HepG2 (cell line): ENCODE measurements around the gene TMEM164. TPM values are rescaled to one million over a fixed set of nuclear protein-coding genes. Genes with fewer than 3 reads are reported as not detected.

Source experiments
- ATAC-seq: fragments of 200-7000 bp; cut with Tn5 transposase; 3 replicates; pipeline ENCODE4 v1.9.1; 2020; ENCODE audit warnings: mild to moderate bottlenecking, moderate library complexity
- BruUV-seq: library from RNA; stranded (reverse); fragments of 400-500 nt; replicated peaks from 2 replicates; lab custom pipeline; 2021; lab: Mats Ljungman, UMichigan
- CTCF ChIA-PET: fragments of 300-600 bp; formaldehyde crosslinking; extraction: SDS; loops from one replicate; lab custom pipeline; 2021; ENCODE audit warnings: low total read pairs, inconsistent platforms, low intra/inter-chr PET ratio; lab: Yijun Ruan, JAX
- POLR2A ChIA-PET: fragments of 350-600 bp; sonication (Branson Sonifier 250); formaldehyde crosslinking; loops from one replicate; lab custom pipeline; 2020; ENCODE audit warnings: antibody characterized with exemption, inconsistent platforms; lab: Yijun Ruan, JAX
- DNase-seq: peaks from one replicate; pipeline ENCODE4 v3.0.0-alpha.2; 2015; ENCODE audit warnings: low spot score
- FAIRE-seq: peaks from 3 replicates; lab custom pipeline; 2011; peaks lifted over from hg19 to GRCh38; lab: Jason Lieb, UNC
- H2AFZ ChIP-seq: one replicate; pipeline ENCODE4 v1.6.1; 2011; ENCODE audit warnings: low read length, inconsistent platforms
- H3K27ac ChIP-seq: fragments of 300-600 bp; 3 replicates; pipeline ENCODE4 v1.8.0; 2011; ENCODE audit warnings: mixed run types, mild to moderate bottlenecking, mixed read lengths, low read length, inconsistent platforms; ENCODE audit not compliant: insufficient read depth; ENCODE audit errors: extremely low read length
- H3K27me3 ChIP-seq, 2 experiments: fragments of 200-600 bp in 1 of 2; 2 replicates in 1 of 2; 3 replicates in 1 of 2; pipeline versions ENCODE4 v1.6.0 to v1.8.0; 2011; ENCODE audit warnings: low read length in 2 of 2, mild to moderate bottlenecking in 2 of 2, moderate library complexity in 2 of 2, inconsistent platforms in 1 of 2; ENCODE audit not compliant: insufficient read depth in 2 of 2, control insufficient read depth in 1 of 2
- H3K36me3 ChIP-seq, 2 experiments: fragments of 200-600 bp in 1 of 2; replicated peaks in 1 of 2; 2 replicates in 1 of 2; 3 replicates in 1 of 2; pipeline versions ENCODE4 v1.5.1 to v1.8.0; 2011; ENCODE audit warnings: low read length in 2 of 2, inconsistent platforms in 1 of 2; ENCODE audit not compliant: insufficient read depth in 2 of 2, control insufficient read depth in 1 of 2
- H3K4me1 ChIP-seq: 2 replicates; pipeline ENCODE4 v1.5.1; 2012; ENCODE audit warnings: low read length, inconsistent platforms; ENCODE audit not compliant: insufficient read depth
- H3K4me2 ChIP-seq: 2 replicates; pipeline ENCODE4 v1.6.0; 2011; ENCODE audit warnings: low read depth, low read length, inconsistent platforms
- H3K4me3 ChIP-seq, 3 experiments: fragments of 200-600 bp in 1 of 3; sonication (generic), shearing (Covaris generic) in 1 of 3; replicated peaks in 1 of 3; 2 replicates each; pipeline ENCODE4 v1.5.1; 2011 to 2016; ENCODE audit warnings: low read length in 3 of 3, inconsistent platforms in 2 of 3, low read depth in 2 of 3, mild to moderate bottlenecking in 2 of 3, control low read depth in 1 of 3, mixed read lengths in 1 of 3; ENCODE audit not compliant: insufficient read depth in 1 of 3
- H3K79me2 ChIP-seq: one replicate; pipeline ENCODE4 v1.6.1; 2011; ENCODE audit warnings: low read length, inconsistent platforms; ENCODE audit not compliant: insufficient read depth
- H3K9ac ChIP-seq: 2 replicates; pipeline ENCODE4 v1.6.0; 2011; ENCODE audit warnings: mild to moderate bottlenecking, low read depth, low read length, inconsistent platforms; ENCODE audit not compliant: insufficient read depth
- H3K9me3 ChIP-seq: 2 replicates; pipeline ENCODE4 v1.5.1; 2012; ENCODE audit warnings: mild to moderate bottlenecking, low read length
- H4K20me1 ChIP-seq: 2 replicates; pipeline ENCODE4 v1.6.0; 2011; ENCODE audit warnings: inconsistent platforms, mild to moderate bottlenecking, low read length, moderate library complexity; ENCODE audit not compliant: insufficient read depth
- ATF2 ChIP-seq: sonication (generic); formaldehyde crosslinking; IDR thresholded peaks from 2 replicates; pipeline ENCODE4 v1.4.0; 2020; ENCODE audit warnings: missing genetic modification reagents
- CCDC6 ChIP-seq: sonication (generic); formaldehyde crosslinking; IDR thresholded peaks from 2 replicates; pipeline ENCODE4 v1.8.1; 2022; ENCODE audit warnings: mild to moderate bottlenecking, missing genetic modification reagents, moderate library complexity
- DMTF1 ChIP-seq: sonication (generic); formaldehyde crosslinking; IDR thresholded peaks from 2 replicates; pipeline ENCODE4 v1.4.0; 2020; ENCODE audit warnings: mild to moderate bottlenecking, missing genetic modification reagents
- HNRNPK ChIP-seq: fragments of 200-400 bp; formaldehyde crosslinking; IDR thresholded peaks from 2 replicates; pipeline ENCODE4 v1.6.1; 2018; ENCODE audit warnings: low read length, low read depth, moderate library complexity, mild to moderate bottlenecking; ENCODE audit not compliant: poor library complexity, severe bottlenecking
- MED1 ChIP-seq: sonication (generic); formaldehyde crosslinking; IDR thresholded peaks from 2 replicates; pipeline ENCODE4 v1.4.0; 2020; ENCODE audit warnings: missing genetic modification reagents
- PAF1 ChIP-seq: IDR thresholded peaks from 2 replicates; pipeline ENCODE4 v1.6.1; 2016; ENCODE audit warnings: missing genetic modification reagents, missing compliant biosample characterization
- ZNF766 ChIP-seq: sonication (generic); formaldehyde crosslinking; IDR thresholded peaks from 2 replicates; pipeline ENCODE4 v1.5.0; 2020; ENCODE audit warnings: missing genetic modification reagents, borderline replicate concordance
- WGBS: methylation state at CpG from one replicate; pipeline ENCODE4 v1.1.6; 2017; ENCODE audit warnings: low lambda C conversion rate; 5-methylcytosine and 5-hydroxymethylcytosine counted together
- in situ Hi-C: cut with HindIII; loops from 2 replicates; pipeline ENCODE4 v1.10.0; 2017; ENCODE audit warnings: low pct_unique_long_range_greater_than_20kb; ENCODE audit not compliant: extremely low pct_ligation_motif_present
- intact Hi-C: fragments of 100-400 bp; cut with micrococcal nuclease; formaldehyde crosslinking; loops from one replicate; pipeline ENCODE4 v1.10.0; 2022; ENCODE audit not compliant: unreplicated experiment
- polyA plus RNA-seq, 8 experiments: library from polyadenylated mRNA; depleted of rRNA in 3 of 8; stranded (reverse) in 7 of 8; unstranded in 1 of 8; fragments of >200 nt; fragmentation: Illumina TruSeq in 4 of 8; extraction: Trizol in 4 of 8; gene quantifications; 2 replicates each; pipeline versions ENCODE4 v1.2.1 to v1.2.3, GENCODE V29; 2011 to 2016; ENCODE audit warnings: low read depth in 4 of 8, missing spikeins in 1 of 8, mixed read lengths in 1 of 8; ENCODE audit not compliant: insufficient read depth in 1 of 8
- total RNA-seq, 5 experiments: library from RNA; depleted of rRNA; stranded (reverse); fragments of >200 nt; fragmentation: Illumina TruSeq; extraction: Trizol; gene quantifications; 2 replicates each; pipeline ENCODE4 v1.2.3, GENCODE V29; 2016; ENCODE audit warnings: low read depth in 1 of 5
- TF ChIP-seq, protein P1 (sequence below), 2 experiments: IDR thresholded peaks; 2 replicates each; pipeline ENCODE4 v1.6.1; 2011 to 2012; ENCODE audit warnings: low read length in 2 of 2, borderline replicate concordance in 1 of 2, low read depth in 1 of 2, mild to moderate bottlenecking in 1 of 2, moderate library complexity in 1 of 2

TMEM164 gene
- total and polyA plus RNA-seq, 2 of the 13 experiments (the other 11 are each of a cell fraction or from before 2014, with no cell fraction given) = 5.8 to 13.2 TPM

DNA sequence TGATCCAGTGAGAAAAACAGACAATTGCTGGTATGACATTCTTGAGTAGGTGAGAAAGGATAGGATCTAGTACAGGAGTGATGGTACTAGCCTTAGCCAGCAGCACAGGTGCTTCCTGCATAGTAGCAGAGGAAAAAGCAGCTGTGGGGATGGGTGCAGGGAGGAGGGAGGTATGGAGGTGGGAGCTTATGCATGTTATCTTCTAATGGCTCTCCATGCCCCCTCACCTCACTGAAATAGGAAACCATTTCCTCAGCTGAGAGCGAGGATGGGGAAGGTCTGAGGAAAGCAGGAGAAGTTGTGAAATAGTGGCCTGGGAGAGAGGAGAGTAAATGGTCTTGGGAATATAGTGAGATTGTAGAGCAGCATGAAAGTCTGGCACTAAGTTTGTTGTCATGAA lies 136.3 kb downstream of the TMEM164 start:
- in situ Hi-C loops = no loop called here

More for the DNA sequence above, 136.3 kb downstream of the TMEM164 start:
- H4K20me1 ChIP-seq = no peaks in the 10 kb centered on the region
- no peaks in the 10 kb centered on the region for H3K4me1 ChIP-seq
- TF ChIP-seq CCDC6 (CRISPR knock-in tag) (no peak), HNRNPK (no peak), ZNF766 (CRISPR knock-in tag) (no peak), MED1 (CRISPR knock-in tag) (no peak), ATF2 (no peak), PAF1 (CRISPR knock-in tag) (no peak), DMTF1 (CRISPR knock-in tag) (no peak)
- TF ChIP-seq, protein P1, sequence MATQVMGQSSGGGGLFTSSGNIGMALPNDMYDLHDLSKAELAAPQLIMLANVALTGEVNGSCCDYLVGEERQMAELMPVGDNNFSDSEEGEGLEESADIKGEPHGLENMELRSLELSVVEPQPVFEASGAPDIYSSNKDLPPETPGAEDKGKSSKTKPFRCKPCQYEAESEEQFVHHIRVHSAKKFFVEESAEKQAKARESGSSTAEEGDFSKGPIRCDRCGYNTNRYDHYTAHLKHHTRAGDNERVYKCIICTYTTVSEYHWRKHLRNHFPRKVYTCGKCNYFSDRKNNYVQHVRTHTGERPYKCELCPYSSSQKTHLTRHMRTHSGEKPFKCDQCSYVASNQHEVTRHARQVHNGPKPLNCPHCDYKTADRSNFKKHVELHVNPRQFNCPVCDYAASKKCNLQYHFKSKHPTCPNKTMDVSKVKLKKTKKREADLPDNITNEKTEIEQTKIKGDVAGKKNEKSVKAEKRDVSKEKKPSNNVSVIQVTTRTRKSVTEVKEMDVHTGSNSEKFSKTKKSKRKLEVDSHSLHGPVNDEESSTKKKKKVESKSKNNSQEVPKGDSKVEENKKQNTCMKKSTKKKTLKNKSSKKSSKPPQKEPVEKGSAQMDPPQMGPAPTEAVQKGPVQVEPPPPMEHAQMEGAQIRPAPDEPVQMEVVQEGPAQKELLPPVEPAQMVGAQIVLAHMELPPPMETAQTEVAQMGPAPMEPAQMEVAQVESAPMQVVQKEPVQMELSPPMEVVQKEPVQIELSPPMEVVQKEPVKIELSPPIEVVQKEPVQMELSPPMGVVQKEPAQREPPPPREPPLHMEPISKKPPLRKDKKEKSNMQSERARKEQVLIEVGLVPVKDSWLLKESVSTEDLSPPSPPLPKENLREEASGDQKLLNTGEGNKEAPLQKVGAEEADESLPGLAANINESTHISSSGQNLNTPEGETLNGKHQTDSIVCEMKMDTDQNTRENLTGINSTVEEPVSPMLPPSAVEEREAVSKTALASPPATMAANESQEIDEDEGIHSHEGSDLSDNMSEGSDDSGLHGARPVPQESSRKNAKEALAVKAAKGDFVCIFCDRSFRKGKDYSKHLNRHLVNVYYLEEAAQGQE (IDR thresholded peaks at IDR 0.05; ENCODE audit: borderline replicate concordance in 1 of 2, low read depth in 1 of 2, low read length in 2 of 2) = no peak
- intact Hi-C loops = no loop called here
- no peaks in the 10 kb centered on the region for H3K36me3 ChIP-seq
- ATAC-seq = no peak
- no peak overlapping the region for H3K4me3 ChIP-seq
- FAIRE-seq = no peak
- no peaks in the 10 kb centered on the region for H3K9me3 ChIP-seq
- H3K79me2 ChIP-seq = no peaks in the 10 kb centered on the region
- DNase-seq = no peak
- ChIA-PET CTCF (no interaction called here), POLR2A (no interaction called here)
- BruUV-seq = no TSS peak
- no peak overlapping the region for H3K27ac ChIP-seq
- H3K4me2 ChIP-seq = no peak overlapping the region
- WGBS = 100% methylated on average over 1 of the region's 1 CpG
- H3K9ac ChIP-seq = no peak overlapping the region
- H3K27me3 ChIP-seq = no peaks in the 10 kb centered on the region
- H2AFZ ChIP-seq = no peak overlapping the region
